Measurements from ENCODE around the gene GABRG3.

Gene GABRG3

DNA sequence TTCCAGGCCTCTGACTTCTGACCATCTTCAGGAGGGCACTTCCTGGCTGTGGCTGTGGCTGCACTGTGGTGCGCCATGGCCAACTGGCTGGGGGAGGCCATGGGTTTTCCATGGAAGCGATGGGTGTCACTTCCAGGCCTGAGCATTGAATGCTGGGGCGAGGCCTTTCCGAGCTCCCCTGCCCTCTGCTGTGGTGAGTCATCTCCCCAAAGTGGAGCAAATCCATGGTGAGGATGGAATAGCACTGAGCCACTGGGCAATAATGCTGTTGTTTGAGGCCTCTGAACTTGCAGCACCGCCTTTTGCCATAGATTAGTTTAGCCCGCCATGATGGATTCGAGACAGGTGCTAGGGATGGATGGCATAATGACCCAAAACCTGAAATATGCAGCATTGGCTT lies 155.5 kb downstream of the GABRG3 start:
- no peak for FAIRE-seq
- no peak for DNase-seq (ENCODE audit: insufficient read length, low spot score)
- TF ChIP-seq PAX5 (IDR thresholded peaks at IDR 0.05; ENCODE audit: insufficient read depth, low read length, severe bottlenecking) (no peak), POLR2A (IDR thresholded peaks at IDR 0.05; ENCODE audit: low read depth, low read length) (no peak), TAF1 (IDR thresholded peaks at IDR 0.05; ENCODE audit: low read depth, low read length) (no peak), SPI1 (IDR thresholded peaks at IDR 0.05; ENCODE audit: low read depth, low read length) (no peak), POU2F2 (IDR thresholded peaks at IDR 0.05; ENCODE audit: low read depth, low read length) (no peak), POLR2AphosphoS5 (IDR thresholded peaks at IDR 0.05; ENCODE audit: low read depth, low read length) (no peak)

DNA sequence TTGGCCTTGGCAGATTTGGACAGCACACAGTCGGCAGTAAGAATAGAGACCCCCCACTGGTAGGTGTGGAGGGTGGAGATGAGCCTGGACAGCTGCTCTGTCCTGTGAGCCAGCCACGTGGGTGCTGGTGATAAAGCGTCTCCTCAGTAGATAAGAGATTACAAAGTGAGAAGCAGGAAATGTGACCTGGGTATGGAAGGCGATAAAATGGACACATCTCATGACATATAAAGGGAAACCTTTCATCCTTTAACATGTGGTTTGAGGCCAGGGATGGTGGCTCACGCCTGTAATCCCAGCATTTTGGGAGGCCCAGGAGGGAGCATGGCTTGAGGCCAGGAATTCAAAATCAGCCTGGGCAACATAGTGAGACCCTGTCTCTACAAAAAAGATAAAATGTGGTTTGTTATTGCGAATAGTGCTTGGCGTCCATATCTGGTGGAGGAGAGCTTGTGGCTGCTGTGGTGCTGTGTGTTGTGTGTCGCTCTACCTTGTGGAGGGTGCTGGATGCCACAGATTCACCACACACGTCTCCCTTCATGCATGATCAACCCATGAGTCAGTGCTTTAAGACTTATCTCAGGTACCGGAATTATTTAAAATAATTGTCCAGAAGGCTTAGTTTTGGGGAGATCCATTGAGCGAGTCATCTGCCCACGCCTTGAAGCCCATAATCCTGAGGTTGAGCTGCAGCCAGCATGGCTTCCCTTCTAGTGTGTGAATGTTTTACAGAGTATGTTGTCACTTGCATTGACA lies 157.0 kb downstream of the GABRG3 start:
- TF ChIP-seq SPI1 (IDR thresholded peaks at IDR 0.05; ENCODE audit: low read depth, low read length) = no peak
- TF ChIP-seq TAF1 (IDR thresholded peaks at IDR 0.05; ENCODE audit: low read depth, low read length) = no peak
- no peak for TF ChIP-seq PAX5 (IDR thresholded peaks at IDR 0.05; ENCODE audit: insufficient read depth, low read length, severe bottlenecking)
- TF ChIP-seq POLR2A (IDR thresholded peaks at IDR 0.05; ENCODE audit: low read depth, low read length) = no peak
- TF ChIP-seq POU2F2 (IDR thresholded peaks at IDR 0.05; ENCODE audit: low read depth, low read length) = no peak
- no peak for TF ChIP-seq POLR2AphosphoS5 (IDR thresholded peaks at IDR 0.05; ENCODE audit: low read depth, low read length)
- FAIRE-seq = no peak
- DNase-seq (ENCODE audit: insufficient read length, low spot score) = no peak

DNA sequence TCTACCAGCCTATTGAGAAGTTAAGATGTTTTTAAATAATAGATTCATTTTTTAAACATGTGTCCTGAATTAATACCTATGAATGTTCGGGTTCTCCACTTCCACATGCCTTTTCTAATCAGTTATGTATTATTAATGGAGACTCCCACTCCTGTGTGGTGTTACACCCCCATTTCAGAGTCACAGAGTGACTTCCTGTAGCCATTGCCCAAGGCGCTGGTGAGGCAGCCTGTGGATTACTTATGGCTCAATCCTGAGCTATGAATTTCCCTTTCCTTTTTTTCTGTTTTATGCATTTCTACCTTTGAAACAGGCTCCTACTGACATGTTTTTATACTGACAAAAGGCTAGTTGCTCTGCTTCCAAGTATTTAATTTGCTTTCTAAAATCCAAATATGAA lies 162.3 kb downstream of the GABRG3 start:
- no peak for DNase-seq (ENCODE audit: insufficient read length, low spot score)
- FAIRE-seq = no peak
- no peak for TF ChIP-seq TAF1 (IDR thresholded peaks at IDR 0.05; ENCODE audit: low read depth, low read length)
- no peak for TF ChIP-seq POLR2A (IDR thresholded peaks at IDR 0.05; ENCODE audit: low read depth, low read length)
- no peak for TF ChIP-seq SPI1 (IDR thresholded peaks at IDR 0.05; ENCODE audit: low read depth, low read length)
- no peak for TF ChIP-seq POU2F2 (IDR thresholded peaks at IDR 0.05; ENCODE audit: low read depth, low read length)
- no peak for TF ChIP-seq POLR2AphosphoS5 (IDR thresholded peaks at IDR 0.05; ENCODE audit: low read depth, low read length)
- no peak for TF ChIP-seq PAX5 (IDR thresholded peaks at IDR 0.05; ENCODE audit: insufficient read depth, low read length, severe bottlenecking)

DNA sequence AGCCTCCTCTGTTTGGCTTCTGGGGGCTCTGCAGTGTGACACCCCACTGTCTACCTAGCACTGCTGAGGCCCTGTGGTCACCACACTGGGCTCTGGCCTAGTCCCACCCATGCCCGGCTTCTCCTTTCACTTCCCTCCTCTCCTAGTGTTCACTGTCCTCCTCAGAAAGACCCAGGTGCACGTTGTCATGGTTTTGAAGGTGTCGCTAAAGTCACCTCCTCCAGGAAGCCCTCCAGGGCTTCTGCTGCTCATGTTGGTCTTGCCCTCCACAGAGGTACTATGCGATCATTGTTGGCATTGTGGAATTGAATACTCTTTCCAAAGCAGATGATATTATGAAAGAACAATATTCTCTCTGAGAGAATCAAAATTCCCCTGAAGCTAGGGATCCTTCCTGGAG lies 163.5 kb downstream of the GABRG3 start:
- no peak for DNase-seq (ENCODE audit: insufficient read length, low spot score)
- TF ChIP-seq POU2F2 (IDR thresholded peaks at IDR 0.05; ENCODE audit: low read depth, low read length) = no peak
- TF ChIP-seq TAF1 (IDR thresholded peaks at IDR 0.05; ENCODE audit: low read depth, low read length) = no peak
- no peak for TF ChIP-seq SPI1 (IDR thresholded peaks at IDR 0.05; ENCODE audit: low read depth, low read length)
- no peak for TF ChIP-seq POLR2A (IDR thresholded peaks at IDR 0.05; ENCODE audit: low read depth, low read length)
- no peak for TF ChIP-seq POLR2AphosphoS5 (IDR thresholded peaks at IDR 0.05; ENCODE audit: low read depth, low read length)
- TF ChIP-seq PAX5 (IDR thresholded peaks at IDR 0.05; ENCODE audit: insufficient read depth, low read length, severe bottlenecking) = no peak
- FAIRE-seq = no peak

DNA sequence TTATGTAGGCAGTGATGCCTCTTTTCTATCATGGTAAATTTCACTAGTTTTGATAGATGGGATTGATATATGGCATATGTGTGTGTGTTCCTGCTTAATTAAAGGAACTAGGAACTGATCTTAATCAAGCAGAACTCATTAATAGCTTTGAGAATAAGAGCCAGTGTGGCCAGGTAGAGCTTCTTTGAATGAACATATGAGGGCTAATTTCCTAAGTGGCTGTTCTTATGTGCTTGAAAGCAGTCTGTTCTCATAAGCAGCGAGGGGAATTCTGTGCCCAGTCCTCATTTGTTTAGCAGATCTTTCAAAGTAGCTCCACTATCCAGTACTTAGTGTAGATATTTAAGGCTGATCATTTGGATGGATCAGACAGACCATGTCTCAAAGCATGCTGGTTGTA lies 164.2 kb downstream of the GABRG3 start:
- TF ChIP-seq POU2F2 (IDR thresholded peaks at IDR 0.05; ENCODE audit: low read depth, low read length) (no peak), TAF1 (IDR thresholded peaks at IDR 0.05; ENCODE audit: low read depth, low read length) (no peak), POLR2A (IDR thresholded peaks at IDR 0.05; ENCODE audit: low read depth, low read length) (no peak), SPI1 (IDR thresholded peaks at IDR 0.05; ENCODE audit: low read depth, low read length) (no peak), POLR2AphosphoS5 (IDR thresholded peaks at IDR 0.05; ENCODE audit: low read depth, low read length) (no peak), PAX5 (IDR thresholded peaks at IDR 0.05; ENCODE audit: insufficient read depth, low read length, severe bottlenecking) (no peak)
- no peak for DNase-seq (ENCODE audit: insufficient read length, low spot score)
- no peak for FAIRE-seq

DNA sequence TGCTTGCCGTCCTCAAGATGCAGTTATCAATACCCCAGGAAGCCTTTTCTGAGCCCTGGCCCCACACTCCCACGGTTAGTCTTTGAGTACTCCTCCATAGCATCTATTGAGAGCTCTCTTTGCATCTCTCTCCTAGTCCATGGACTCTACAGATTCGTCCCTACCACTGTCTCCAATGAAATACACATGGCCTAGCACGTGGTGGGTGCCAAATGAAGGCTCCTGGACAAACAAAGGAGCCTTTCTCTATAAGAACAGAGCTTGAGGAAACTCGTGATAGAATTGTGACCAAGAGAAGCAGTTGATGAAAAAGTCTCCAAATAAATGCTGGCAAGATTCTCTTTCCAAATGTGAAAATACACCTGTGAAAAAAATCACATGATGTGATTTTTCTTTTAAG lies 166.1 kb downstream of the GABRG3 start:
- DNase-seq (ENCODE audit: insufficient read length, low spot score) = no peak
- TF ChIP-seq POLR2AphosphoS5 (IDR thresholded peaks at IDR 0.05; ENCODE audit: low read depth, low read length) (no peak), TAF1 (IDR thresholded peaks at IDR 0.05; ENCODE audit: low read depth, low read length) (no peak), POU2F2 (IDR thresholded peaks at IDR 0.05; ENCODE audit: low read depth, low read length) (no peak), SPI1 (IDR thresholded peaks at IDR 0.05; ENCODE audit: low read depth, low read length) (no peak), POLR2A (IDR thresholded peaks at IDR 0.05; ENCODE audit: low read depth, low read length) (no peak), PAX5 (IDR thresholded peaks at IDR 0.05; ENCODE audit: insufficient read depth, low read length, severe bottlenecking) (no peak)
- FAIRE-seq = no peak

DNA sequence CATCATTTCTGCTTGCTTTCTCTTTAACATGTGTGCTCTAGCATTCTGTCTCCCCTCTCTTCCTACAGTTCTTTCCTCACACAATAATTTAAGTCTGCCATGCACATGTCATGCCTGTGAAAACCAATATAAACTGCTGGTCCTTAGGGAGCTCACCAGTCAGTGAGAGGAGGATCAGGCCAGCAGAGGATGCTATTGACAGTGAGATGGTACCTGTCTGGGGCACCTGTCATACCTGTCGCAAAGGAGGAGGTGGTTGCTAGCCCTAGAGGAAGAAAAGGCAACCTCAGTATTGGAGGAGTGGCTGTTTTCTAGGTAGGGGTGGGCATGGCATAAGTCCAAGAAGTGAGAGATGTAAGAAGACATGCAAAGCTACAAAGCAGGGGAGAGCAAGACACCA lies 194.6 kb downstream of the GABRG3 start:
- FAIRE-seq (no peak), DNase-seq (ENCODE audit: insufficient read length, low spot score) (no peak)
- TF ChIP-seq POLR2A (IDR thresholded peaks at IDR 0.05; ENCODE audit: low read depth, low read length) = no peak
- no peak for TF ChIP-seq POLR2AphosphoS5 (IDR thresholded peaks at IDR 0.05; ENCODE audit: low read depth, low read length)
- TF ChIP-seq PAX5 (IDR thresholded peaks at IDR 0.05; ENCODE audit: insufficient read depth, low read length, severe bottlenecking) = no peak
- no peak for TF ChIP-seq TAF1 (IDR thresholded peaks at IDR 0.05; ENCODE audit: low read depth, low read length)
- no peak for TF ChIP-seq SPI1 (IDR thresholded peaks at IDR 0.05; ENCODE audit: low read depth, low read length)
- no peak for TF ChIP-seq POU2F2 (IDR thresholded peaks at IDR 0.05; ENCODE audit: low read depth, low read length)

DNA sequence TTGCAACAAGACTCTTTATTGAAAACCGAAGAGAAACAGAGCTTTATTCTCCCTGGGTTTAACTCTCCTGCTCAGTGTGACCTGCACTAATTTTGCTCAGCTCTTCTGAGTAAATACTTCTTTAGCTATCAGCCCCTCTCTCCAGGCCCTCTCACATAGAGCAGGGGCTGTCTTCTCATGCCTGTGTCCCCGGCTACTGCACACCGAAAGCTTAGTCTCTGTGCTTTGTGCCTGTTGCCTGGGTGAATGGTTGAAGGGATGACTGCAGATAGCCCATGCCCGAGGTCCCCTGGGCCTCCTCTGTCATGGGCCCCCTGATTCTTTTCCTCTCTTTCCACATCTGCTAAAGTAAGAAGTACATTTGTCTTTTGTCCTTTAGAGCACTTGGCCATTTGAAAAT lies 195.9 kb downstream of the GABRG3 start:
- FAIRE-seq (no peak), DNase-seq (ENCODE audit: insufficient read length, low spot score) (no peak)
- no peak for TF ChIP-seq POLR2A (IDR thresholded peaks at IDR 0.05; ENCODE audit: low read depth, low read length)
- TF ChIP-seq SPI1 (IDR thresholded peaks at IDR 0.05; ENCODE audit: low read depth, low read length) = no peak
- no peak for TF ChIP-seq POU2F2 (IDR thresholded peaks at IDR 0.05; ENCODE audit: low read depth, low read length)
- TF ChIP-seq PAX5 (IDR thresholded peaks at IDR 0.05; ENCODE audit: insufficient read depth, low read length, severe bottlenecking) = no peak
- TF ChIP-seq POLR2AphosphoS5 (IDR thresholded peaks at IDR 0.05; ENCODE audit: low read depth, low read length) = no peak
- no peak for TF ChIP-seq TAF1 (IDR thresholded peaks at IDR 0.05; ENCODE audit: low read depth, low read length)

DNA sequence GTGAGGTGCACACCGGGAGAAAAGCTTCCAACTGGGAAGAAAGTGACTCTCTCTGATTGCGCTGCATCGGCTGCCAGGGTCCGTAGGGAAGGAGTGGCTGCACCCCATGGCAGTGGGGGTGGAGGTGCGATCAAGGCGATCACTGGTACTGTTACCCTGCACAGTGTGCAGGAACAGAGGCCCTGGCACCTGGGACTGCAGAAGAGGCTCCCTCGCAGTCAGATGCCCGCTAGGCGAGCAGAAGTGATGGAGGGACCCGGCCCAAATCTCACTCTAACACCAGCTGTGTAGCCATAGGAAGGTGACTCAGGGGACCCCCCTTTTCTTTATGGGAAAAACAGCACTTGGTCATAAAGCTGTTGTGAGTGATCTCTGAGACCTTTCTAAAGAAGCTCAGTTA lies 196.8 kb downstream of the GABRG3 start:
- TF ChIP-seq POLR2A (IDR thresholded peaks at IDR 0.05; ENCODE audit: low read depth, low read length) (no peak), TAF1 (IDR thresholded peaks at IDR 0.05; ENCODE audit: low read depth, low read length) (no peak), PAX5 (IDR thresholded peaks at IDR 0.05; ENCODE audit: insufficient read depth, low read length, severe bottlenecking) (no peak), POLR2AphosphoS5 (IDR thresholded peaks at IDR 0.05; ENCODE audit: low read depth, low read length) (no peak), SPI1 (IDR thresholded peaks at IDR 0.05; ENCODE audit: low read depth, low read length) (no peak), POU2F2 (IDR thresholded peaks at IDR 0.05; ENCODE audit: low read depth, low read length) (no peak)
- DNase-seq (ENCODE audit: insufficient read length, low spot score) (no peak), FAIRE-seq (no peak)

All from GM12891 (cell line).